GM11168 (cell line): ENCODE results near the gene ALPL.
"Not testable (repeated sequence)": the region's sequence is repeated elsewhere in the genome, so short reads cannot be mapped to it uniquely, and the experiment has no call there.

Experiments used
- in situ Hi-C: fragments of 300-500 bp; cut with MboI; formaldehyde crosslinking; loops from one replicate; pipeline ENCODE4 v1.12.0; 2022; ENCODE audit warnings: low sequenced_read_pairs; ENCODE audit not compliant: unreplicated experiment

The ALPL gene

DNA sequence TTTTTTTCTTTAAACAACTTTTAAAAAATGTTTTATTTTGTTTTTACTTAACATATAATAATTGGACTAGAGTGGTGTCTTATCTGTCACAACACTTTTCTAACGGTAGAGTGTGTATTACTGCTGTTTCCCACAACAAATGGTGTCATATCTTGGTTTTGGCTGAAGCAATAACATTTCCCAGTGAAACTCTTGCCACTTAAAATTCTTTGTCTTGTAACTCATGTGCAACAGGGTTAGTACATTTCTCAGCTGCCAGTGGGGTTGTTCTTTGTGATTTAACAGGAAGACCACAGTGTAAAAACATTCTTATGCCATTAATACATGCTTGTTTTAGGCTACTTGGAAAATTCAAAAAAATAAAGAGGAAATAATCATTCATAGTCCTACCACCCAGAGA, 43.5 kb downstream of the ALPL start:
- in situ Hi-C loops: no loop called here

DNA sequence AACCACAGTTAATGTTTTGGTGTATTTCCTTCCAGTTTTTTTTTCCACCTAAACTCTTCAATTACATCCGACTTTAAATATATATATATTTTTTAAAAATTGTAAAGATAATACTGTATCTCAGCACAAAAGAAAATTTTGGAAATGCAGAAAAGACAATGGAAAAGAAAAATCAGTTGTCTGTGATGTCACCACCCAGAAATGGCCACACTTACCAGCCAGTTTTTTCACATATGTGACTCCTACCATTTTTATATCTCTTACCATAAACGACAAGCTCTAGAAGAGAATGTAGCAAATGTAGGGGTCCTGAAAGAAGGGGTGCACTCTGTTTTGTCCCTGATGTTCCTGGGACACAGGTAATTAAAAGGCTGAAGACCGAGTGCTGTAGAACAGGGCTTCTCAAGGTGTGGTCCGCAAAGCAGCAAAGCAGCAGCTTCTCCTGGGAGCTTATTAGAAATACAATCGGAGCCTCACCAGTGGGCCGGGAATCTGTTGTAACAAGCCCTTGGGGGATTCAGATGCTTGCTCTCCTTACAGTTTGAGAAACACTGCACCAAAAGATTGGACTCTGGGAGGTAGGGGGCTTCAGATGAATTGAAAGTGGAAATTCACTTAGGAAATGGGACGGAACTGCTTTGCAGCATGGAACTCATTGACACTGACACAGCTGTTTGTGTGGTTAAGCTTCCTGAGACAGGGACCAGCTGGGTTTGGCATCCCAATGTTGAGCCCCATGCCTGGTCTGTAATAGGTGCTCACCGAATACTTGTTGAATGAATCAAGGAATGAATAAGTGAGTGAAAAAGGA, 44.1 kb downstream of the ALPL start:
- in situ Hi-C loops: no loop called here

DNA sequence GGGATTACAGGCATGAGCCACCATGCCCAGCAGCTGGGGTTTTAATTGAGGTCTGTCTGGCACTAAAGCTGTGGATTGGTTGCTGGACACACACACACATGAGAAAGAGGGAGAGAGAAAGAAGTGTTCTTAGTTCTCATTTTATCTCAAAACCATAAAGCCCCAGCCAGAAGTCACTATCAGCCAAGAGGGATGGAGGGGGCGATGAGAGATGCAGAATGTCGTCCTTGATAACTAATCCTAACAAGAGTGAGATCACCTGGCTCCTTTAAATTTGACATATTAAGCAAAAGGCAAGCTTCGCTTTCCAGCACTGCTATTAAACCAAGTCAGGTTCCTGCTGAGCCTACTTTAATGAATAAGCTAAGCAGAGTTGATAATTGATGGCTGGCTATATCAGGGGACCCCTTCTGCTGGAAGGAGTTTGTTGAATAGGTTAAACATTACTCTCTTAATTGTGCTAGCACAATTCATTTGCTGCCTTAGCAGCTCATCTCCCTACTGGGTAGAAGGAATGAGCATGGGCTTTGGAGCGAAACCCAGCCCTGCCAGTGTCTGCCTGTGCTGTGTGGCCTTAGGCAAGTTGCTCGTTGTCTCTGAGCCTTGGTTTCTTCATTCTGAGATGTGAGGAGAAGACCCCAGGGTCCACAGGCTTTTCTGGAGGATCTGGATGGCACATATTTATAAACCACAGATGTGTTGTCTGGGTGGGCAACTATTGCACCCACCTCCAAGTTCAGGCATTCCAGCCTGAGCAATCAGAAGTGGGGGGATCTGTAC, 50.8 kb downstream of the ALPL start:
- in situ Hi-C loops: no loop called here

DNA sequence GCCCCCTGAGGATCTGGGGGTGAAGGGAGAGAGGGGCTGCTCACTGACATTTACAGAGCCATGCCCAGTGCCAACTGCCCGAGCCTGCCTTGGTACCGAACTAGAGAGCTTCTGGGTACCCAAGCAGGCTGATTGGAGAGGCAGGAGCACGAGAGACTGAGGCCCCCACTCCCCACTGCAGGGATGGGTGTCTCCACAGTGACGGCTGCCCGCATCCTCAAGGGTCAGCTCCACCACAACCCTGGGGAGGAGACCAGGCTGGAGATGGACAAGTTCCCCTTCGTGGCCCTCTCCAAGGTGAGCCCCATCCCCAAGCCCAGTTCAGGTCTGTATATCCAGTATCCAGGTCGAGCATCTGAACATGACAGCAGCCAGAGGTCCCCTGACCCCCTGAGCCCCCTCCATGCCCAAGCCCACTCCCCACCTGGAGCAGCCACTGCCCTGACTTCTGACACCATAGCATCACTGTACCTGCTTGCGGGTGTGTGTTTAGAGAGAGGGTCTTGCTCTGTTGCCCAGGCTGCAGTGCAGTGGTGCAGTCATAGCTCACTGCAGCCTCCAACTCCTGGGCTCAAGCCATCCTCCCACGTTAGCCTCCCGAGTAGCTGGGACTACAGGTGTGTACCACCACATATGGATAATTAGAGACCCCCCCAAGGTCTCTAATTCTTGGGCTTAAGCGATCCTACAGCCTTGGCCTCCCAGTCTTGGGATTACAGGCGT, 51.9 kb downstream of the ALPL start:
- in situ Hi-C loops: no loop called here

DNA sequence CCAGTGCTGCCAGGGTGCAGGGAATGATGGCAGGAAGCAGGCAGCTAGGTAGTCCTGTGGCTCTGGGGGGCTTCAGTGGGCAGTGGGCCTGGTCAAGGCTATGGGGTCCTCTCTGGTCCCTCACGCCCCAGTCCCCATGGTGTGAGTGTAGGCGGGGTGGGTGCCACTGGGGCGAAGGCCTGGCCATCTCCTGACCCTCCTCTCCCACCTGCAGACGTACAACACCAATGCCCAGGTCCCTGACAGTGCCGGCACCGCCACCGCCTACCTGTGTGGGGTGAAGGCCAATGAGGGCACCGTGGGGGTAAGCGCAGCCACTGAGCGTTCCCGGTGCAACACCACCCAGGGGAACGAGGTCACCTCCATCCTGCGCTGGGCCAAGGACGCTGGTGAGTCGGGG, 53.7 kb downstream of the ALPL start:
- in situ Hi-C loops: no loop called here

DNA sequence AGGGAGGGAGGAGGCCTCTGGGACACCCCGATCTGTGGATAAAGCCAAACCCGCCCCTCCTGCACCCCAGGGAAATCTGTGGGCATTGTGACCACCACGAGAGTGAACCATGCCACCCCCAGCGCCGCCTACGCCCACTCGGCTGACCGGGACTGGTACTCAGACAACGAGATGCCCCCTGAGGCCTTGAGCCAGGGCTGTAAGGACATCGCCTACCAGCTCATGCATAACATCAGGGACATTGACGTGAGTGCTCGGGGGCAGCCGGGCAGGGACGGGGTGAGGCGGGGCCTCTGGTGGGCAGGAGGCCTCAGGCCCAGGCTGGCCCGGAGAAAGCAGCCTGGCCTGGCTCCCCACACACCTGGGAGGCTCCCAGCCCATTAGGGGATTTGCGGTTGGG, 54.7 kb downstream of the ALPL start:
- in situ Hi-C loops: no loop called here

DNA sequence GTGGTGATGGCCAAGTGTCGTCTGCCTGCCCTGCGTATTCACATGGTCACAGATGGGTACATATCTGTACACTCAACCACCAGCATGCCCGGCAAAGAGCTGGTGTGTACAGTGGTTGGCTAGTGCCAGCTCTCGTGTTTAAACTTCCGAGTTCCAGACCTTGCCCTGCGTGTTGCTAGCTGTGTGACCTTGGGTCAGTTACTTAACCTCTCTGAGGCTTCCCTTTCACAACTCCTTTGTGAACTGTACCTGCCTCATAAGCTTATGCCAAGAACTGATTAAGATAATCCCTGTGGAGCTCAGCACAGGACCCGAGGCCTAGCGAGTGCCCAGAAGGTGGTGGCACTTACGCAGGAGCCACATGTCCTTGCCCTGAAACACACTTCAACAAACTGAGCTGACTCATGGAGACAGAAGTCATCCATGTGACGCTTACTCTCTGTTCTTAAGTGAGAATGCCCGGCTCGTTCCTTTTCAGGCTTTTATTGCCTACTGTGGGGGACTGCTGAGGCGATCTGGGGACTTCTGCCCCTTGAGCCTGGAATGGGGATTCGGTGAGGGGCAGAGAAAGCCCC, 55.4 kb downstream of the ALPL start:
- in situ Hi-C loops: no loop called here

DNA sequence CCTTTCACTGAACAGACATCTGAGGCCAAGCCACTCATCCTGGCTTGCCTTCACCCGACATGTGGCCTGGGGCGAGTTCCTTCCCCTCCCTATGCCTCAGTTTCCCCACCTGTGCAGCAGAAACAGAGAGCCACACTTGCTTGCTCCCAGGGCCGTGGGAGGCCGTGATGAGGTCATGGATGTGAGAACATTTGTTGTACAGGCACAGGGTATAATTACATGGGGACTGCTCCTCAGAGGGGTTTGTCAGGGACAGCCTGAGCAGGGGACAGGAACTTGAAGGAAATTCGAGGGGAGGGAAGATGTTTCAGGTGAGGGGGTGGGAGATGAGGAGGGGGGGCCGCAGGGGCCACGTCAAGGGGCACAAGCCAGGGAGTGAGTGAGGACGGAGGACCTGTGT, 56.1 kb downstream of the ALPL start:
- in situ Hi-C loops: no loop called here

DNA sequence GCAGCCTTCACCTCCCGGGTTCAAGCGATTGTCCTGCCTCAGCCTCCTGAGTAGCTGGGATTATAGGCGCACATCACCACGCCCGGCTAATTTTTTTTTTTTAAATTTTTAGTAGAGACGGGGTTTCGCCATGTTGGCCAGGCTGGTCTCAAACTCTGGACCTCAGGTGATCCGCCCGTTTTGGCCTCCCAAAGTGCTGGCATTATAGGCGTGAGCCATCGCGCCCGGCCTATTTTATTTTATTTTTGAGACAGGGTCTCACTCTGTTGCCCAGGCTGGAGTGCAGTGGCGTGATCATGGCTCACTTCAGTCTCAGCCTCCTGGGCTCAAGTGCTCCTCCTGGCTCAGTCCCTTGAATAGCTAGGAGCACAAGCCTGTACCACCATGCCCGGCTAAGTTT, 57.1 kb downstream of the ALPL start:
- in situ Hi-C loops: not testable (repeated sequence)

DNA sequence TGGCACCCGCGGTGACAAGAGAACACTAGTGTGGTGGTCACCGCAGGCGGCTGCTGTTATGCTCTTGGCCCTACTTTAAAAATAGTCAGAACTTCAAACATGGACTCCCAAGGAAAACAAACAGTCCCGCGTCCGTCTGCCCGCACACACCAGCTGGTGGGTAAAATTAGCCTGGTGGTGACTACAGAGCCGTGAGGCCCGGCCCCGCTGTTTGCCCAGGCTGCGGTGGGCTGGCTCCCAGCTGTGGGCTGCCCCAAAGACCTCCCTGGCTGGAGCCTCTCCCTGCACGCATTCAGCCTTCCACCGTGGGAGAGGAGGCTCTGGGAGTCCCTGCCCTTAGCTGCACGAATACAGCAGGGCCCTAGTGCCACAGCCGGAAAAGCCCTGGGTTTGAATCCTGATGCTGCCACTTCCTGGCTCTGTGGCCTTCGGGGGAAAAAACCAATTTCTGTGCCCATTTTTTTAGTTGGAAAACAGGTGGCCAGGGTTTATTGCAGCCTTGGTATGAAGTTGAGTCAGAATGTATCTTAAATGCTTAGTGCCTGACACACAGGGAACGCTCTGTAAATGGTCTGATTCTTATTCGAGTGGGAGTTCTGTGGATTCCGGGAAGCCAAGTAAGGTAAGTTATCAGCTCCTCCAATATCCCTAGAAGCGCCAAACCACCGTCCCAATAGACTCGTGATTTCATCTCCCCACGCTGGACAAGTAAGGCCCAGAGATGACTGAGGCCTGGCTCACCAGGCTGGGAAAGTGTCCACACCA, 58.2 kb downstream of the ALPL start:
- in situ Hi-C loops: no loop called here

DNA sequence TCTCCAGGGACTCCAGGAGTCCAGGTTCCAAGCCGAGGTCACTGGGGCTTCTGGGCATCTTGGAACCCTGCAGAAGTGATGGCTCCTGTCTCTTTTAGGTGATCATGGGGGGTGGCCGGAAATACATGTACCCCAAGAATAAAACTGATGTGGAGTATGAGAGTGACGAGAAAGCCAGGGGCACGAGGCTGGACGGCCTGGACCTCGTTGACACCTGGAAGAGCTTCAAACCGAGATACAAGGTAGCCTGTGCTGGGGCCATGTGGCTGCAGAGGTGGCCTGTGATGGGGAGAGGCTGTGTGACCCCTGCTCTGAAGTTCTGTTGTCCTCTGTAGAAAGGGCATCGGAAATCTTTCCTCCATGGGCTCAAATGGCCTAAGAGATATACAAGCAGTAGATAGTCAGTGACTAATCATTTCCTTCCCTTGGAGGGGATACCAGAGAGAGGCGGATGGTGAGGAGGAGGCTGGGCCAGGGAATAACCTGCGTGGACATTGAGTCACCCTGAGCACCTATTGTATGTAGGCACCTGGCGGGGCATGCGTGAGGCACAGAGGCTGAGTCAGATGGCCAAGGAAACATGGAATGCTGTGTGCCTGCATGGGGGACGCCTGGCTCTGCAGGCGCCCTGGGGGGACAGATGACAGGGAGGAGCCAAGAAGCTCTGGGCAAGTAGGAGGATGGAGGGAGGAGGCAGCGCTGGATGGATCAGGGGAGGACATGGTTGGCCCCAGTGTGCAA, 59.0 kb downstream of the ALPL start:
- in situ Hi-C loops: no loop called here

DNA sequence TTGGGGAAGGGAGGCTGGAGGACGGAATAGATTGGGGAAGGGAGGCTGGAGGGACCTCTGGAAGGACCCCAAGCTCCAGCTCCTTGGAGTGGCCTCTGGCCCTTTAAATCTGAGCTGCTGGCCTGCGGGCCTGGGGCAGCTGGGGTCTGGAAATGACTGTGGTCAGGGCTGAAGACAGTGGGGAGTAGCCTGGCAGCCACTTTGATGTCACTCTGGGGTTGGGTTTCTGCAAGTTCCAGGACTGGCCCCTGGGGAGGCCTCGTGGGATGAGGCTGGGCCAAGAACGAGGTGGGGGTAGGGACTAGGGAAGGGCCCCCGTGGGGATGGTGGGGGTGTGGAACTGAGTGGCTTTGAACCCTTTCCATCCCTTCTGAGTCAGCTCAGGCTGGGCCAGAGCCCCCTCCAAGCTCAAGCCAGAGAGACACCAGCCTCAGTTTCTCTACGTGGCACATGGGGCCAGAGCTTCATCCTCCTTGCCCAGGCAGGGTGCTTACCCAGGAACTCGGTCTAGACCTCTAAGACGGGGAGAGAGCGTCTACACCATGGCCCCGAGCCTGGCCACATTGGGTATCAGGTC, 59.7 kb downstream of the ALPL start:
- in situ Hi-C loops: no loop called here

DNA sequence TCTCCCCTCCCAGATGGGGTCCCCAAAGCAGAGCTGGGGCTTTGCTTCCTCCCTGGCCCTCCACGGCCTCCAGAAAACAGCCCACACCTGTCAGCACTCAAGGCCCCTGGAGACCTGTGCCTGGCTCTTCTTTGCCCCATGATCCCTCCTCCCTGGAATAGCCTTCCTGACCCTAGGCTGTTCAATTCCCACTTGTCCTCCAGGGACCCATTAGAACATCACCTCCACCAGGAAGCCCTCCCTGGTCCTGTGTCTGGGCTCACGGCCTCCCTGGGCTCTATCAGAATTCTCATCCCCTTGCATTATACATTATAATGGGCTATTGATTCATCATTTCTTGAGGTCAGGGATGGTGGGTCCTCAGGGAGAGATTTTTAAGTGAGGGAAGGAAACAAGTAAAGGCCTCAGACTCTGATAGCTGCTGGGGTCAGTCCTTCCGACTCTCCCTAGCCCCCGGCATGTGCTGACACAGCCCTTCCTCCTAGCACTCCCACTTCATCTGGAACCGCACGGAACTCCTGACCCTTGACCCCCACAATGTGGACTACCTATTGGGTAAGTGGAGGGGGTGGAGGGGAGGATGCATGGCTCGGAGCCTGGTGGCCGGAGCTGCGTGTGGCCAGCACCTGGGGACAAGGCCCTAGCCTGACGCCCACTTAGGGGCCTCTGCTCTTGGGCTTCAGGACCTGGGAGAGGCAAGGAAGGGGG, 60.8 kb downstream of the ALPL start:
- in situ Hi-C loops: no loop called here

DNA sequence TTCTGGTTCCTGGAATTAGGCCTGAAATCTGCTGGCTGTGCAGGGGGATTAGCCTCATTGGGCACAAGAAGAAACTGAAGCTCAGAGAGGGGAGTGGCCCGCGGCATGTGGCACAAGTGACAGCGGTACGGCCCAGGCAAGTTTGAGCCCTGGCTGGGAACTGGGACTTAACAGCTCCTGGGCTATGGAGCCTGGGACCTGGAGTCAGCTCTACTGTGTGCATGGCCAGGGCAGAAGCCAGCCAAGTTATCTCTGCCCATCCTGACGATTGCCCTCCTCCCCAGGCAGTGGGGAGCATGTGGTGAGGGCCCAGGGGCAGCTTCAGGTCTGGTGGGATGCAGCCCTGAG, 61.3 kb downstream of the ALPL start:
- in situ Hi-C loops: no loop called here

DNA sequence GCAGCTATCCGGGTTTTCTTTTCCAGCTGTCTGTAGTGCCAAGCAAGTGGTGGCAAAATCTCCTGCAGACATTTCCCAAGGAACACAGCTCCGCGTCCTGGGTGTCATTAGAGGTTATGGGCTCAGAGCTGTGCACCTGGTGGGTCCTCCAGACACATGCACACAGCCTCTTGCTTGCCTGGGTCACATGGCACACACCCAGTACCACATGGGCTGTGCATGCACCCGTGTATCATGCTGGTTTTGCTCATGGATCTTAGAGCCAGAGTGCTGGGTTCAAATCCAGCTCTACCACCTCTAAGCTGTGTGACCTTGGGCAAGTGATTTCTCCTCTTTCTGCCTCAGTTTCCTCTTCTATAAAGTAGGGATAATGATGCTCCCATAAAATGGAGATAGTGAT, 61.7 kb downstream of the ALPL start:
- in situ Hi-C loops: no loop called here

DNA sequence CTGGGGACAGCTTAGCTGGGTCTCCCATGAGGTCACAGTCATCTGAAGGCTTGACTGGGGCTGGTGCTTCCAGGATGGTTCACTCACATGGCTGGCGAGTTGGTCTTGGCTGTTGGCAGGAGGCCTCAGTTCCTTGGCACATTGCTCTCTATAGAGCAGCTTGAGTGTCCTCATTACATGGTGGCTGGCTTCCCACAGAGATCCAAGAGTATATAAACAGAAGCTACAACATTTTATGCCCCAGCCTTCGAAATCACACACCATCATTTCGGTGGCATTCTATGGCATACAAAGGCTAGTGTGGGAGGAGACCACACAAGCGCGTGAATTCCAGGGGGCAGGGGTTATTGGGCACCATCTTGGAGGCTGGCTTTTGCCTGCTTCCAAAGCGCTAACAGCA, 63.0 kb downstream of the ALPL start:
- in situ Hi-C loops: no loop called here

DNA sequence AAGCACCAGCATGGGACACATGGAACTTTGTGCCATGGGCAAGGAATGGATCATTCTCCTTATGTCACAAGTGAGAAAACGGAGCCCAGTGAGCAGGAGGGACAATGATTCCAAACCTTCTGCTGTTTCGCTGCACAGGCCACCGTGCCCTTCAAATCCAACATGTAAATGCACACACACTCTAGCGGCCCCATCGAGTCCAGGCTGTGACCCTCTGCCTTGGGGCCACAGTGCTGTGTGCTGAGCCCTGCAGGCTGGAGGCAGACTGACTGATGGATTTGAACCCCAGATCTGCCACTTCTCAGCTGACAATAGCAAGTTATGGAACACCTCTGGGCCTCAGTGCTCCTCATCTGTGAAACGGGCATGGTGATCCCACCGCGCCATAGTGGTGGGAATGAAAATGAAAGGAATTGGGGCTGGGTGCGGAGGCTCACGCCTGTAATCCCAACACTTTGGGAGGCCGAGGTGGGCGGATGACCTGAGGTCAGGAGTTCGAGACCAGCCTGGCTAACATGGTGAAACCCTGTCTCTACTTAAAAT, 63.6 kb downstream of the ALPL start:
- in situ Hi-C loops: no loop called here

DNA sequence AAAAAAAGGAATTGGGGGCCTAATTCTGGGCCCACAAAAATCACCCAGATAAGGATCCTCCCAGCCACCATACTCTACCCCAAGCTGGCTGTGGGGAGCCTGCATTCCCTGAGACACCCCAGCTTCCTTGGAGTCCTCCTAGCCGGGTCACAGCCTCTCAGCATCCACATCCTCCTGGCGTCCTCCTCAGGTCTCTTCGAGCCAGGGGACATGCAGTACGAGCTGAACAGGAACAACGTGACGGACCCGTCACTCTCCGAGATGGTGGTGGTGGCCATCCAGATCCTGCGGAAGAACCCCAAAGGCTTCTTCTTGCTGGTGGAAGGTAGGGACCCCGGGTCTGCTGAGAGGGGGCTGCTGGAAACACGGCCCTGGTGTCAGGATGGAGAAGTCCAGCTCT, 64.3 kb downstream of the ALPL start:
- in situ Hi-C loops: no loop called here
